ENCODE data around the gene LMO7.

LMO7 gene

DNA sequence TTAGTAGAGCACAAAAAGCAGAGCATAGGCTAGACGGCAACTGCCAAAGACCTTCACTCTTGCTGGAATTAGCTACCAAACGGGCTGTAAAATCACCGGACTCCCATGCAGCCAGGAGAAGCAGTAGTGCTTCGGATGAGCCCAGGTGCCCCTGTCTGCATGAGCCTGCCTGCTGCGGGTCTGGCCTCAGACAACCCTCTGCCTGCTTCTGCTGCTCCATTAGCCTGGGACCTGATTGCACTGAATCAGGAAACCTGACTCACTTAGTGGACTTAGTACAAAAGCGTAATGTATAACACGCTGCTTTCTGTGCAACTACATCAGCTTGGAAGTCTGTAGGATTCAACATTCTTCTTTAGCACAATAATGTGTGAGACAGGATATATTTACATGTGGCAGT is 170.0 kb downstream of the LMO7 start:
- no peak for DNase-seq

DNA sequence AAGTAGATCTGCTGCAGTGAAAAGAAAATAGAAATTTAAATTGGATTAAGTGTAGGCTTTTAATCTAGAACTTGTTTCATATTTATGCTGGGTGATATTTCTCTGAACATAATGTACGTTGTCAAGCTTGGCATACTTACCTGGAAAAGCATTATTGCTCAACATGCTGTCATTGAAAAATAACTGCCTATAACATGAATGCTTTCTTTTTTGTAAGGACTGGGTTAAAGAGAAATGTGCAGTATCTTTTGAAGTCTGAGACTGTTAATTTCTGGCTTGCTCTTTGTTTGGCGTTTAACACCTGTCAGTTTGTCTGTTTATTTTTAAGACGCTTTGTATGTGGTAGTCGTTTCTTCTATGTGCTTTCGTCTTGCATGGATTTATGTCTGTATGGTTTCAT is 175.2 kb downstream of the LMO7 start:
- no peak for DNase-seq

- DNase-seq, result no peak
These were observed 175.7 kb downstream of the LMO7 start for GRCh38 chr13:75811841-75812240.

GRCh38 chr13:75812751-75813181 is 176.6 kb downstream of the LMO7 start:
- no peak for DNase-seq

- DNase-seq, result no peak
These were observed 177.2 kb downstream of the LMO7 start for GRCh38 chr13:75813323-75813722.

GRCh38 chr13:75818179-75818967 is 182.2 kb downstream of the LMO7 start:
- DNase-seq, result no peak

DNA sequence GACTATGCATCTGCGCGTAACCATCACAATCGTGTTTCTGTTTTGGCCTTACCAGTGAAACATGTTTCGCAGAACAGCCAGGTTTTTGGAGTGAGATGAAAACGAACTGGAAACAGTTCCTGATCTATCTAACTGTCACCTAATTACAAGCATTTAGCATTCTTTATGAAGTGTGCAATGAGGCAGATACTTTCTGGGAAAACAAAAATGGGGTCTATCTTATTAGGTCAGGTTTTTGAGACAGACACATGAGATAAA is 182.8 kb downstream of the LMO7 start:
- DNase-seq, result no peak

GRCh38 chr13:75825161-75825560 is 189.0 kb downstream of the LMO7 start:
- DNase-seq, result no peak

DNA sequence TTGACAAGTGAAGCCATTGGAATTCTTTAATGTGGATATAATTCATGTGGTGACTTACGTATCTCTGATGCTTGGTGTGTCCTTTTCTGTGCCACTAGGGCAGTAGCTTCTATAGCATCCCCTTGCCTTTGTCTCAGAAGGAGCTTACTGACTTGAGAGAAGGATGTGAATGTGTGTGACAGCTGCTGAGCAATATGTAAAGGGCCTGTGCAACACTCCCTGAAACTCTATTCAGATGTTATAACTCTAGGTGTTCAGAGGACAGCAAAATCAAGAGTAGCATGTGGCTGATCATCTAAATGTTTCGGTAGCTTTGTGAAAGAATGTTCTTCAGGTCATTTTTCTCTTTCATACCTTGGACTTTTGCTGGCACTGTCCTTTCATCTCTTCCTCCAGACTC is 189.5 kb downstream of the LMO7 start:
- no peak for DNase-seq

DNA sequence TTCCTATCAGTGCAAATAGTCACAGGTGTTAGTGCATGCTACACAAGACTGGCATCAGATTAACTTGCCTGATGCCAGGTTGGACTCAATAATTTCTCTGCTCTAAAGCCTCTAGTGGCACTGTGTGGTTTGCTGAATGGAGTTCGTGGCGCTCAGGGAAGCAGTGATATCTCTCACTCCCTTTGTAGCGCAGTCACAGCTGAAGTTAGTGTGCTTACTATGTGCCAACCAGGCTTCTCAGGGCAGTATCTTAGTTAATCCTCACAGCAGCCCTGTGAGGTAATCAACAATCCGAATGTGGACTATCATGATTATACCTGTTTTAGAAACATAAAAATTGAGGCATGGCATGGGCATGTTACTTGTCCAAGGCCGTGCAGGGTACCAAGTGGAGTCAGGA is 190.3 kb downstream of the LMO7 start:
- no peak for DNase-seq

DNA sequence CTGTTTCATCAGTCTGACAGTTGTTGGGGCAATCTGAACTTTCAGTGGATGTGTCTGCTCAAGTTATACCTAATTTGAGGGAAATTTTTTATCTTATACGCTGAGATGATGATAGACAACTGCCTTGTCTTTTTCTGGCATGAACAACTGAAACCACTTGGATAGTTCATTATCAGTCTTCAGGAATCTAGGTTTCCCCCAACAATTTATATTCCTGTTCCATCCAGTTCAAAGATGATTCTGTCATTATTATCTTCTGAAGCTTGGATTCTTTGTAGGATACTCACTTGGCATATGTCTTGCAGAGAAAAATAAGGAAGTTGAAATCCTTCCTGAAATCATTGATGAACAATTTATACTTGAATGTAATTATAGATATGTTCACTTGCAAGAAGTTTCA is 193.7 kb downstream of the LMO7 start:
- DNase-seq, result no peak

- no peak for DNase-seq
These were observed 194.7 kb downstream of the LMO7 start for GRCh38 chr13:75830842-75831241.

GRCh38 chr13:75831389-75831788 is 195.3 kb downstream of the LMO7 start:
- DNase-seq, result no peak

DNA sequence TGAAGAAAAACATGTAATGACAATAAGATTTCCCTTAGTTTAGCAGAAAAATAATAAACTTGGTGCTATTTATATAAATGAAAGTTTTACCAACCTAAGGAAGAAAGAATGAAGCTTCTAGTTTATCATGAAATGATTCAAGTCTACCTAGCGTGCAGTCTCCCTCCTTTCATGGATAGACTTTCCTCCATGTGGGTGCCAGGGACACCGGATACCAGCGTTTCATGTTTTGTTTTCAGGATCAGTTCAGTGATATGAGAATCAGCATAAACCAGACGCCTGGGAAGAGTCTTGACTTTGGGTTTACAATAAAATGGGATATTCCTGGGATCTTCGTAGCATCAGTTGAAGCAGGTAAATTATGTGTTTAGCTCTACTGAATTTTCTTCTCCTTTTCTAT is 196.7 kb downstream of the LMO7 start:
- no peak for DNase-seq

DNA sequence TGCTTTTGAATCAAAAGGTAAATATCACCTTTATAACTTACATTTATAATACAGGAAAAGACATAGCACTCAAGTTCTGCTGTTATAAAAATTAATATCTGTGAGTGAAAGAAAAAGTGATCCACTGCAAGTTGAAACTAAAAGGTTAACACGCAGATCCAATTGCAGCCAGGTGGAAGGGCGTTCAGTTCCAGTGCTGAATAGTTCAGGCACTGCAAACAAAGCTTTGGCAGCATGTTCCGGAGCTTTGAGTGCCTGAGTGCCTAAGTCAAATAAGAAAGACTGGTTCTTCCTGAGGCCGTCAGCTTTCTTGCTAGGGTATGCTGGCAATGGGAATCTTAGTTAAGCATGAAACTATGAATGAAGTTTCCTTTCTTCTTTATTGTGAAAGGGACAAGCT is 200.3 kb downstream of the LMO7 start:
- no peak for DNase-seq

DNA sequence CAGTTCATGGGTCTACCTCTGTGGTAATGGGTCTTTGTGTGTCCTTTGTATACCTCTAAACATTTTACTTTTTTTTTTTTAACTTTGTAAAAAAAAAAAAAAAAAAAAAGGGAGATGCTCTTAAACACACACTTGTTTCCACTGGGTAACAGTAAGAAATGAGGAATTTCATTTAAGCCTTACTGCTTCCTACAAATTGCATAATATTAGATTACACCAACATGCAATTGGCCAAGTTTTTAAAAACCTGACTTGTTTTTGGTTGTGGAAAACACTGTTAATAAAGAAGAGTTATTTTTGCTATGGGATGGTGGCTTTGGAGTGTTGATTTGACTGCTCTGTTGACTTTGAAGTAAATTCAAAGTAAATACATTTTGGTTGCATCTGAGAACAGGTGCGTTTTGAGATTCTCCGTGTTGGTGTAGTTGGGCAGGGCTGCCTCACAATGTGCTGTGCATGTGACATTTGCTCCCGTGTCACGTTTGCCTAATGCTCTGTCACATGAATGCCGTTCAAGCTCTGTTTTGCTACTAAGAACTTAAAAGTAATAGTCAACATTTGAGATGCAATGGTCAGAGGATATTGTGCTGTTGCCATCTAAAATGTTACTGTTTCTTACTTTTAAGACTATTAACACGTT is 202.4 kb downstream of the LMO7 start:
- DNase-seq, result no peak

DNA sequence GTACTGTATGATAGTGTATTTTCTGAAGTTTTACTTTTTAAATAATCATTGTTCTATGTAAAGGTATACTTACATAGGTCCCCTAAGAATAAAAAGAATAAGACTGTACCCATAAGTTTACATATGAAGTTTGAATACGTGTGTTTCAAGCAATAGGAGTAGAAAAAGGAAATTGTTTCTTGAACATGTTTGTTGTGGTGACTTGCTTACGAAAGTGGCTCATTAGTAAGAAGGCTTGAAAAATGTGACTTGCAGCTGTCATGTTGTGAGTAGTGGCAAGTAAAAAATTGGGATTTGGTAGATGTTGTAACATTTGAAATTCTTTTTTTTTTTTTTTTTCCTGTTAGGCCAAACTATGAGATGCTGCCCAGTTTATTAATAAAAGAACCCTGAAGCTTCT is 203.3 kb downstream of the LMO7 start:
- no peak for DNase-seq

DNA sequence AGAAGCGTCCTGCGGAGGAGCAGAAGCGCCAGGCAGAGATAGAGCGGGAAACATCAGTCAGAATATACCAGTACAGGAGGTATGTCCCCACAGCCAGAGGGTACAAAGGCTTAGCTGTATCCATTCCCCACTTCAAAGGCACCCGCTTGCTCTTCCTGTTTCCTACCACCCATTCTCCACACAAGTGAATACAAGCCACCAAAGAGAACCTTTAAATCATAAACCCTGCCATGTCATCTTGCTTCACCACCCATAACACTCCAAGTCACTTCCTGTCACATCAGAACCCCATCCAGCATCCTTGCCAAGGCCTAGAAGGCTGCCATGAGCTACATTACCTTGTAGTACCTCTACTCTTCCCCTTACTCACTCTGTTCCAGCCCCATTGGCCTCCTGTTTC is 205.8 kb downstream of the LMO7 start:
- no peak for DNase-seq

- DNase-seq, result no peak
These were observed 206.9 kb downstream of the LMO7 start for GRCh38 chr13:75843074-75843473.

DNA sequence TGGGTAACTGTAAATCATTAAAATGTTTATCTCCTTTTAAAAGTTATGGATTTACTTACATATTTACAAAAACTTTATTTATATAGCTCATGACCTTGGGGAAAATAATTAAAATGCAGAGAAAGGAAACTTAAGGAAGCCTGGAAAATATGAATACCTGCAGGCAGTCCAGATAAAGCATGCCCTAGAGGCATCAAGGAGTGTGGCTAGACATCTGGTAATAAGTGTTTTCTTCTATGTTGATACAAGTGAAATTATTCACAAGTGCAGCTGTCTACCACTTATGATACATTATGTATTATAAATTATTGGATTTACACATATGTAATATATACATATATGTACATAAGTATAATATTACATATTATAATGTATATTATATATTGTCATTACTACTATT is 207.9 kb downstream of the LMO7 start:
- no peak for DNase-seq

- DNase-seq, result no peak
These were observed 211.5 kb downstream of the LMO7 start for GRCh38 chr13:75847588-75847987.

DNA sequence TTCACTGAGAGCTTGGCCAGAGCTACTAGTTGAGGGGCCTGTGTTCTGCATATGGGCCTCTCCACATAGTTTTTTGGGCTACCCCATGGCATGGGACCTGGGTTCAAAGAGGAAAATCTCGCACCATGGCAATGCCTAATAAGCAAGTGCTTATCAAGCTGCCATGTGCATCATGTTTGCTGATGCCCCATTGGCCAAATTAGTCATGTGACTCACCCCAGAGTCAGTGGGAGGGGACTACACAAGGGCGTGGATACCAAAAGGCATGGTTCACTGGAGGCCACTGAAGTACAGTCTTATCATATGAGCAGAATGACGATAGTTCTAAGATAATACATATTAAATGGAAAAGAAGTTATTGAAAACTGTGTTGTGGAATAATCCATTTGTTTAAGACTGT is 214.8 kb downstream of the LMO7 start:
- no peak for DNase-seq

DNA sequence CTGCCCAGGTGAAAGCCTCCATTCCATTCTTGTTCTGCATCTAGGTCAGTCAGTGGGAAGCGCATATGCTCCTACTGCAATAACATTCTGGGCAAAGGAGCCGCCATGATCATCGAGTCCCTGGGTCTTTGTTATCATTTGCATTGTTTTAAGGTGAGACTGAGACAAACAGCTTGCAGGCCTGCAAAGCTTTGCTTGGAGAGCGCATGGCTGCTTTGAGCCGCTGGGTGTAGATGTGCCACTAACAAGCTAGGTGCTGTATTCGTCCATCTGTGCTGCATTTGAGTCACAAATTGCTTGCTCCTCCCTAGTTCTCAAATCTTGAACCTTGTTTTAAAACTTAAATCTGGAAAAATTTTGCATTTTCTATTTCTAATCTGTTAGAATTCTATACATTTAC is 219.1 kb downstream of the LMO7 start:
- no peak for DNase-seq

DNA sequence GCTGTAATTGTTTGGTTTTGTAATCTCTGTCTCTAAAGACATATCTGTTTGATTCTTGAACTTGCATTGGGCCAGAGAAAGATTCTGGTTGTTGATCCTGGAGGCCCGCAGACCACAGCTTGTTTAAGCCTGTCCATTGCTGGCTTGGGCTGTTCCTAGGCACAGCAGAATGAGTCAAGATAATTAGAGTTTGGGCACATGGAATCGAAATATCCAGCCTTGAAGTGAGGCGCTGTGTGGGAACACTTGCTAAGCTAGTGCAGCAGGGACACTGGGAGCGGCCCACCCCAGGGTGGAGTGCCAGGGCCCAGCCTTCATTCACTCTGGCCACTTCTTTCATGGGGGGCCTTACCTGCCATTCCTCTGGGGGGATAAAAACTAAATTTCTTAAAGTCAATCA is 219.7 kb downstream of the LMO7 start:
- DNase-seq, result no peak

DNA sequence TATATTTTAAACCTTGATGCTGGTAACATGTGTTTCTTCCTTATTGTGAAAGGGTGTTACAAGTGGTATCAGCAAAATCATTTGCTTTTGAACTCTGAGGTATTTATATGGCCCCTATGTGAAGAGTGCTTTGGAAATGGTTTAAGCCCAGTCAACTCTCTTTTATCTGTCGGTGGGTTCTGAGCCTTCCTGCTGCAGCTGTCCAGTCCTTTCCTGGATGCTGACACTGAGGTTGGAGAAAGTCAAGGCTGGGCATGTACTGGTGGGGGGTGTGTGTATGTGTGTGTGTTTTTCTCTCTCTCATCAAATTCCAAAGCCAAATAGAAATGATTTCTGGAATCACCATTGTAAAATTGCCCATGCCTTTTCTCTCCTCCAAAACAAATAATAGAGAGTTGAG is 221.2 kb downstream of the LMO7 start:
- DNase-seq, result no peak

All from effector CD8-positive, alpha-beta T cell (primary cell).